HuH-7.5 (cell line): ENCODE data around the gene SNRPB.

Experiments
- DNase-seq: peaks from one replicate; pipeline ENCODE4 v3.0.0; 2011; ENCODE audit warnings: low spot score

SNRPB gene

DNA sequence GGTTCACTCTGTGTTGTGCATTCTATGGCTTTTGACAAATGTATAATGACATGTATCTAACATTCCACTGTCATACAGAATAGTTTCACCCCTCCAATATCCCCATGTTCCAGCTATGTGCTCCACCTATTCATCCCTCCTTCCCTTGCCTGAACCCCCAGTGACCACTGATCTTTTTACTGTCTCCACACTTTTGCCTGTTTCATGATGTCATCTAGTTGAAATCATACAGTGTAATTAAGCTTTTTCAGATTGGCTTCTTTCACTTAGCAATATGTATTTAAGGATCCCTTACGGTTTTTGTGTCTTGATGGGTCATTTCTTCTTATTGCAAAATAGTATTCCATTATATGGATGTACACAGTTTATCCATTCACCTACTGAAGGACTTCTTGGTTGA, 50.1 kb downstream of the SNRPB start:
- DNase-seq = no peak

DNA sequence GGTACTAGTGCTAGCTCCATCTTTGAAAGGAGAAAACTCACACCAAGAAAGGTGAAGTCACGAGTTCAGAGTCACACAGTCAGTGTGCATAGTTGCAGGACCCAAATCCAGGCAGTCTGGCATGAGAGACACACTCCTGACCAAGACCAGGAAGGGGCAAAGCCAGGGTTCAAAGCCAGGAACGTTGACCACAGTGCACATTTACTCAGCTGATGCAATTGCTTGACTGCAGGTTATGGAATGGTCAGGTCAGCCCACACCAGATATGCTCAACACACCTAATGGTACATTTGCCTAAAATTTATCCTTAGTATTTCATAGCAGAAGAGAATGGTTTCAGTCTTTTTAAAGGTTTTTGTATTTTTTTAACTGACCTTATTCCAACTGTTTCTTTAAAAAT, 52.2 kb downstream of the SNRPB start:
- no peak for DNase-seq

DNA sequence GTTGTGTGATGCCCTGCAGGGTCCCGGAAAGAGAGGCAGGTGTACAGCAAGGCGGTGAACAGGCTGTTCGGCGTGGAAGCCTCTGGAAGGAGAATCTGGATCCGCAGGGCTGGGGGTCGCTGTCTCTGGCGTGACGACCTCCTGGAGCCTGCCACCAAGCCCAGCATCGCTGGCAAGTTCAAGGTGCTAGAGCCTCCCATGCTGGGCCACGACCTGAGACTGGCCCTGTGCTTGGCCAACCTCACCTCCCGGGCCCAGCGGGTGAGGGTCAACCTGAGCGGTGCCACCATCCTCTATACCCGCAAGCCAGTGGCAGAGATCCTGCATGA, 53.4 kb downstream of the SNRPB start:
- no peak for DNase-seq

DNA sequence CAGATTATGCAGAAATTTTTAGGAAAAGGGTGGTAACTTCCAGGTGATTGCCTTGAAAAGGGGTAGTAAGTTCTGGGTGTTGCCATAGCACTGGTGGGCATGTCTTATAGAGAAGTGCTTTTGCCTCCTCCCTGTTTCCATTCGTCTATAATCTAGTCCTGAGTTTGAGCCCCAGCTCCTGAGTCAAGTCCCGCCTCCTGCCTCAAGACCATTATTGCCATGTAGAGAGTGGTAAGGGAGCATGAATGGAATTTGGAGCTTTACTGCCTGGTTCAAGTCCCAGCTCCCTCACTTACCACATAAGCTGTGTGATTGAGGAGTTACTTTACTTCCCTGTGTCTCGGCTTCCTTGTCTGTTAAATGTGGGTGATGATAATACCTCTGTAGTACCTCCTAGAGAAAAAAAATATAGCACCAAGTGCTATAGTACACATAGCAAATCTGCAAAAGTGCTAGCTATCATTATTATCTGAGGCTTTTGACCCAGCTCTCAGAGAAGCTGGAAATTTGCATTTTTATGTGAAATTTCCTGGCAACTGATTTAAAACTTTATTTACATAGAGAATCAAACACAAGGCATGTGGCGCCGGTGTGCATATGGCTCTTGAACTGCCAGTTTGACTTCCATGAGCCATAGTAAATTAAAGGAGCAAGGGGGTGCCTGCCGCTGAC, 53.9 kb downstream of the SNRPB start:
- no peak for DNase-seq
